Measurements from ENCODE around the gene CSN2.

DNA sequence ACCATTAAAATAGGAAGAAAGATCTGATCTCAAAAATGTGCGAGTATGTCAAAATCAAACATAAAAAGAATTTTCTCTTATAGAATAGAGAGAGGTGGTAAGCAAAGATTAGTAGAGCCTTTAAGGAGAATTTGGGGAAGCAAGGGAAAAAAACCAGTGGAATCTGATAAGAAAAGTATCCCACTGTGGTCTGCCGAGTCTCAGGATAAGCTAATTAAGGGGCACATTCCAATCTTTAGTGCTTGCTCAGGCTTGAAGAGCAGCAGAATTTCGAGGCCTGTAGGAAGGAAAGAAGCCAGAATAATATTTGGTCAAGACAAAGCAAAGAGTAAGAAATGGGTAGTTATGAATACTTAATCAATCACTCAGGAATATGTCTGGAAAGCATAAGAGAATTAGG, 43.2 kb upstream of the CSN2 start:
- TF ChIP-seq CTCF (IDR thresholded peaks at IDR 0.05), result no peak
- TF ChIP-seq POLR2AphosphoS5 (IDR thresholded peaks at IDR 0.05), result no peak
- TF ChIP-seq POLR2A (IDR thresholded peaks at IDR 0.05), result no peak
- no peak for TF ChIP-seq EP300 (IDR thresholded peaks at IDR 0.05; ENCODE audit: low read depth)

All from transverse colon (tissue), 4 donors.